Measurements from ENCODE around the gene ADAP1. TPM values are rescaled to one million over a fixed set of nuclear protein-coding genes. Genes with fewer than 3 reads are reported as not detected.
A peak's percentile ranks its signal among the peaks of the same experiment; 100 is the strongest.

Gene ADAP1
- total and polyA plus RNA-seq, 11 donors = 3.1 to 16.5 (median 12.0) TPM

GRCh38 chr7:951881-952547 lies 2.5 kb downstream of the ADAP1 start:
- intact Hi-C loops (cut with DNase I) = loop anchor here in 3 of 10 donors (2.0 to 10.0 kb wide), 4 partner anchors 43 to 170 kb away; no protein-coding TSS in a partner anchor
- Histone ChIP-seq H3K36me3 (peaks cover 0 to 4% (median 0%) of the 10 kb centered on the region in 9 donors), H3K4me3 (no peak overlapping the region), H3K27me3 (peaks cover 0 to 33% (median 8%) of the 10 kb centered on the region in 9 donors), H3K4me1 (peaks cover 0 to 32% (median 9%) of the 10 kb centered on the region in 12 donors), H3K9me3 (no peaks in the 10 kb centered on the region), H3K27ac (no peak overlapping the region)
- 91 to 95% (median 93%) methylated on average over 15 to 21 of the region's 21 CpGs for WGBS, 4 donors
- no peak for TF ChIP-seq CTCF (IDR thresholded peaks at IDR 0.05)
- TF ChIP-seq POLR2A (IDR thresholded peaks at IDR 0.05) = no peak
- DNase-seq = peak in 3 of 5 donors; percentile 17 to 55 (median 24)
- ATAC-seq = no peak

DNA sequence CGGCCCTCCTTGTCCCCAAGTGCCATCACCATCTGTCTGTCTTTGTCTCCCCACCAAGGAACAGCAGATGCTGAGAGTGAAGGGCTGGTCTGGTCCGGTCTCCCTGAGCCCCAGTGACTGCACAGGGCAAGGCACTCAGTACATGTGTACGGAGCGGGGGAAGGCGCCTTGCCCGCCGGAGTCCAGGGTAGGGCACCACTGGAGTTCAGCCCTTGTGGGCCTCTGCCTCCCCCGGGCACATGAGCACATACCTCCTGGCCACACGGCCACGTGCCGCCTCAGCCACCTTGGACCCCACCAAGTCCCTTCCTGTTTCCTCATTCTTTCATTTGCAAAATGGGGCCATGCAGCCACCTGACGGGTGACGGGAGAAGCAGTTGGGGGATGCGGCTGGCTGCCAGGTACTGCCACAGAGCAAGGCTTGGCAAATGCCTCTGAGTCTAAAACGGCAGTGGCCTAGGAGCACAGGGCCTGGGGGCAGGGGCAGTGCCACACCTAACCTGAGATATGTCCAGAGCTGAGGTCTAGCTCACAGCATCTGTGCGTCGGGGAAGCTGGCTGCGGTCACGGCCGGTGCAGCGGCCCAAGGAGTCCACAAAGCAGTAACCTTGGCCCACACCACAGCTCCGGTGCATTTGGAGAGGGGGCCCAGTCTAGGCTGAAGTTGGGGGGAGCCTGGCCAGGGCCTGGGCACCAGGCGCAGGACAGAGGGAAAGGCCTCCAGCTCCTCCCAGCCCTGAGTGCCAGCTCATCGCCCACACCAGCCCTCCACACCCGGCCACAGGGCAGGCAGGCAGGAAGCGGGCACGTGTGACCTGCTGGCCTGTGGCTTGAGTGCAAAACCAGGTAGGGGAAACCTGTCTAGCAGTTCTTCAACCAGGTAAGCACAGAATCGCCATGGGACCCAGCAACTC lies 5.2 kb downstream of the ADAP1 start:
- no peaks in the 10 kb centered on the region for H3K9me3 ChIP-seq
- ATAC-seq = no peak
- TF ChIP-seq CTCF (IDR thresholded peaks at IDR 0.05) = no peak
- TF ChIP-seq POLR2A (IDR thresholded peaks at IDR 0.05) = no peak
- H3K4me3 ChIP-seq = no peak overlapping the region
- H3K4me1 ChIP-seq = peaks cover 0 to 25% (median 9%) of the 10 kb centered on the region in 12 donors
- WGBS, 4 donors = 88 to 90% (median 90%) methylated on average over 26 to 28 of the region's 28 CpGs
- peaks cover 0 to 4% (median 0%) of the 10 kb centered on the region in 9 donors for H3K36me3 ChIP-seq
- intact Hi-C loops (cut with DNase I) = loop anchor here in 1 of 10 donors (5.0 kb wide), 1 partner anchor 37 kb away; no protein-coding TSS in a partner anchor
- H3K27me3 ChIP-seq = peaks cover 0 to 26% (median 8%) of the 10 kb centered on the region in 9 donors
- DNase-seq = peak in 3 of 5 donors; percentile 13 to 51 (median 20)
- no peak overlapping the region for H3K27ac ChIP-seq

DNA sequence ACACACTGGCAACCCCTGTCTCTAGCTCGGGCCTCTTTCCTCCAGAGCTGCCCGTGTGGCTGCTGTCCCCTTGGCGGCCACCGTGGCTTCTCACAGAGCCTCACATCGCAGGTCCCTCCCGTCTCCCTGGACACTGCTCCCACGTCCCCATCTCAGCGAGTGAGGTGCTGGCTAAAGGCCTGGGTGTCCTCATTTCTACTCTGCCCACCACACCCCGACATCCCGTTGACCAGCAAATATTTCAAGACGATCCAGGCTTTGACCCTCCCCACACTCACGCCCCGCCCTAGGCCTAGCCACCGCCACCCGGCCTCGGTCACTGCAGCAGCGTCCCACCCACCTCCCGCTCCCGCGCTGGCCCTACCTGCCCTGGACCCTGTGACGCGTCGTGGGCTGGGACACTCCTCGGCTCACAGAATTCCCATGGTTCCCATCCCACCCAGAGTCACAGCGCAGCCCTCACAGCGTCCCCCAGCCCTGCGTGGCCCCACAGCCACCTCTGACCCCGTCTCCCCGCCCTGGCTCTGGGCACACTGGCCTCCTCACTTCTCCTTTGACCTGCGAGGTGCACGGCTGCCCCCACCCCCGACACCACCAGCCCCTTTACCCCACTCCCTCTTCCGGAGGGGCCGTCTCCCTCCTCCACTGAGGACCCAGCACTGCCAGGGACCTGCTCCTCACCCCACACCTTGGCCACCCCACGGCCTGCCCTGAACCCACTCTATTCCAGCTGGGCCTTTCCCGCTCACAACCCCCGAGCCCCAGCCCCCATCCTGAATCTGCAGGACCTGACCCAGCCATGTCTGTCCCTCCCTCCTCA lies 6.9 kb downstream of the ADAP1 start:
- WGBS, 4 donors = 90 to 91% (median 91%) methylated on average over 34 to 37 of the region's 37 CpGs
- peak in 3 of 5 donors; percentile 15 to 40 (median 22) for DNase-seq
- Histone ChIP-seq H3K9me3 (no peaks in the 10 kb centered on the region), H3K27me3 (peaks cover 0 to 13% (median 0%) of the 10 kb centered on the region in 9 donors), H3K4me3 (no peak overlapping the region), H3K36me3 (peaks cover 0 to 4% (median 0%) of the 10 kb centered on the region in 9 donors), H3K27ac (no peak overlapping the region), H3K4me1 (peaks cover 0 to 12% (median 0%) of the 10 kb centered on the region in 12 donors)
- peak in 1 of 4 donors; percentile 13 for ATAC-seq
- intact Hi-C loops (cut with DNase I) = loop anchor here in 1 of 10 donors (5.0 kb wide), 1 partner anchor 35 kb away; no protein-coding TSS in a partner anchor
- TF ChIP-seq POLR2A (IDR thresholded peaks at IDR 0.05) (no peak), CTCF (IDR thresholded peaks at IDR 0.05) (no peak)

Data from heart left ventricle (tissue), 16 donors.